ENCODE measurements around the gene ULBP3. TPM values are rescaled to one million over a fixed set of nuclear protein-coding genes. Genes with fewer than 3 reads are reported as not detected.

Gene ULBP3
- total RNA-seq, 1 donor = 11.2 TPM

DNA sequence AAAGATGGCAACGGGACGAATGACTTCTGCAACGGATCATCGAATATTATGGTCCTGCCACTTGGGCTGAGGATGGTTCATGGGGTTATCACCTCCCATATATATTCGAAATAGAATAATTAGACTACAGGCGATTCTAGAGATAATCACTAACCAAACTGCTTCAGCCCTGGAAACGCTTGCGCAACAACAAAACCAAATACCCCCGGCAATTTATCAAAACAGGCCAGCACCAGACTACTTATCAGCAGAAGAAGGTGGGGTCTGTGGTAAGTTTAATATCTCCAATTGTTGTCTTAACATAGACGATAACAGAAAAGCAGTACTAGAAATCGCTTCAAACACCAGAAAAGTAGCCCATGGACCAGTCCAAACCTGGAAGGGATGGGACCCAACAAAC, 31.0 kb upstream of the ULBP3 start:
- Histone ChIP-seq H3K4me1 (ENCODE audit: insufficient read depth, low read length) (no peaks in the 10 kb centered on the region), H4K20me1 (ENCODE audit: insufficient read depth, low read length) (no peaks in the 10 kb centered on the region), H3K36me3 (ENCODE audit: insufficient read depth, low read length) (no peaks in the 10 kb centered on the region), H3K27ac (ENCODE audit: low read depth, low read length) (no peak overlapping the region), H3K79me2 (ENCODE audit: insufficient read depth, low read length) (no peaks in the 10 kb centered on the region), H3K9me3 (ENCODE audit: low read depth, low read length) (no peaks in the 10 kb centered on the region), H3K4me3 (ENCODE audit: insufficient read depth, low read length) (no peak overlapping the region), H2AFZ (ENCODE audit: low read length) (no peak overlapping the region), H3K27me3 (ENCODE audit: insufficient read depth, low read length) (peaks cover 24% of the 10 kb centered on the region), H3K4me2 (ENCODE audit: insufficient read depth, low read length) (no peak overlapping the region)
- TF ChIP-seq, protein P1, sequence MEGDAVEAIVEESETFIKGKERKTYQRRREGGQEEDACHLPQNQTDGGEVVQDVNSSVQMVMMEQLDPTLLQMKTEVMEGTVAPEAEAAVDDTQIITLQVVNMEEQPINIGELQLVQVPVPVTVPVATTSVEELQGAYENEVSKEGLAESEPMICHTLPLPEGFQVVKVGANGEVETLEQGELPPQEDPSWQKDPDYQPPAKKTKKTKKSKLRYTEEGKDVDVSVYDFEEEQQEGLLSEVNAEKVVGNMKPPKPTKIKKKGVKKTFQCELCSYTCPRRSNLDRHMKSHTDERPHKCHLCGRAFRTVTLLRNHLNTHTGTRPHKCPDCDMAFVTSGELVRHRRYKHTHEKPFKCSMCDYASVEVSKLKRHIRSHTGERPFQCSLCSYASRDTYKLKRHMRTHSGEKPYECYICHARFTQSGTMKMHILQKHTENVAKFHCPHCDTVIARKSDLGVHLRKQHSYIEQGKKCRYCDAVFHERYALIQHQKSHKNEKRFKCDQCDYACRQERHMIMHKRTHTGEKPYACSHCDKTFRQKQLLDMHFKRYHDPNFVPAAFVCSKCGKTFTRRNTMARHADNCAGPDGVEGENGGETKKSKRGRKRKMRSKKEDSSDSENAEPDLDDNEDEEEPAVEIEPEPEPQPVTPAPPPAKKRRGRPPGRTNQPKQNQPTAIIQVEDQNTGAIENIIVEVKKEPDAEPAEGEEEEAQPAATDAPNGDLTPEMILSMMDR (IDR thresholded peaks at IDR 0.05; ENCODE audit: extremely low read depth, low read depth, low read length) = no peak
- no peak for DNase-seq (ENCODE audit: insufficient read length, low spot score, missing footprints)

DNA sequence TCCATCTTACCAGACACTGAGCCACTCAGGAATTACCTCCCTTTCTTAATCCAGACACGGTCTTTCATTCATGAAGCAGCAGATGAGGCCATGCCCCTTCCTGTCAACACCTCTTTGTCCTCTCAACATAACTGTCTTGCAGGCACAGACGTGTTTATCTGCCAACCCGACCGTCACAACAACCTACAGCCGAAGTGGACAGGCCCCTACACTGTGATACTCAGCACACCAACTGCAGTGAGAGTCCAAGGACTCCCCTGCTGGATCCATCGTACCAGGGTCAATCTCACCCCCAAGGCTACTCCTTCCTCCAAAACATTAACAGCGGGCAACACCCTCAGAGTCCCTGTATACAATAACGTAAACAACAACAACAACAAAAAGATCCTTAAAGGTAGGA, 30.6 kb upstream of the ULBP3 start:
- no peak overlapping the region for H3K4me3 ChIP-seq (ENCODE audit: insufficient read depth, low read length)
- DNase-seq (ENCODE audit: insufficient read length, low spot score, missing footprints) = no peak
- H3K27ac ChIP-seq (ENCODE audit: low read depth, low read length) = no peak overlapping the region
- H3K4me1 ChIP-seq (ENCODE audit: insufficient read depth, low read length) = no peaks in the 10 kb centered on the region
- H3K79me2 ChIP-seq (ENCODE audit: insufficient read depth, low read length) = no peaks in the 10 kb centered on the region
- H2AFZ ChIP-seq (ENCODE audit: low read length) = no peak overlapping the region
- no peaks in the 10 kb centered on the region for H3K9me3 ChIP-seq (ENCODE audit: low read depth, low read length)
- TF ChIP-seq, protein P1 (IDR thresholded peaks at IDR 0.05; ENCODE audit: extremely low read depth, low read depth, low read length) = no peak
- no peaks in the 10 kb centered on the region for H4K20me1 ChIP-seq (ENCODE audit: insufficient read depth, low read length)
- peaks cover 28% of the 10 kb centered on the region for H3K27me3 ChIP-seq (ENCODE audit: insufficient read depth, low read length)
- no peak overlapping the region for H3K4me2 ChIP-seq (ENCODE audit: insufficient read depth, low read length)
- H3K36me3 ChIP-seq (ENCODE audit: insufficient read depth, low read length) = no peaks in the 10 kb centered on the region

DNA sequence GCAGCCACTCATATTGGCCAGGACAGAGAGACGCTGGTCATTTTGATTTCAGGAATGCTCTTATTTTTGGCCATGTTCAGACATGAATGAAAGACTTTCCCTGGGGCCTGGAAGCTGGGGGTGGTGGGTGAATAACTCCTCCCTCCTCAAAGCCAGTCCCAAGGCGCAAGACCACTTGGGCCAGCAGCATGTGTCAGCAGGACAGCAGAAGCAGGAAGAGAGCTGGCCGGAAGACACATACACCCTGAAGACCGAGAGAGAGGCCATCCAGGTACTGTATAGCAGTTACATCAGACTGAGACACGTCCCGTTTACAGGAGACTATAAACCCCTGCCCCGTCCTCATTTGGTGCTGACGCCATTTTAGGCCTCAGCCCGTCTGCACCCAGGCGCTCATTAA, 29.2 kb upstream of the ULBP3 start:
- no peak for DNase-seq (ENCODE audit: insufficient read length, low spot score, missing footprints)

DNA sequence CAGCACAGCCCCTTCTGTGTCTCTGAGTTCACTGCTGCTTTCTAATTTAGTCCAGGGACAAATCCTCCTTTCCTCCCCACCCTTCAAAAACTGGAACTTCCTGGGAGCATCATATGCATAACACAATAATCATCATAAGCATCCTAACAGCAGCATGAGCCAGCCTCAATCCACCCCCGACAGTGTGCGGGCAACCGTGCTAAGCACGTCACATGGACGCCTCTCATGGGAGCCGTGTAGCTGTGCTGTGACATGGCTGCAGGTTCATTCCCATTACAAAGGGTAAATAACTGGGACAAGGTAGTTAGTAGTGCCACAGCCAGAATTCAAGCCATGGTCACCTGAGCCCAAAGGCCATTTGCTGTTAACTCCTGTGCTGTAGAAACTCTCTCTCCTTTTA, 24.5 kb upstream of the ULBP3 start:
- Histone ChIP-seq H3K9me3 (ENCODE audit: low read depth, low read length) (no peaks in the 10 kb centered on the region), H3K4me1 (ENCODE audit: insufficient read depth, low read length) (peaks cover 8% of the 10 kb centered on the region), H2AFZ (ENCODE audit: low read length) (peak overlapping the region; percentile 14), H3K4me3 (ENCODE audit: insufficient read depth, low read length) (no peak overlapping the region), H4K20me1 (ENCODE audit: insufficient read depth, low read length) (no peaks in the 10 kb centered on the region), H3K36me3 (ENCODE audit: insufficient read depth, low read length) (no peaks in the 10 kb centered on the region), H3K4me2 (ENCODE audit: insufficient read depth, low read length) (peak overlapping the region; percentile 23), H3K79me2 (ENCODE audit: insufficient read depth, low read length) (no peaks in the 10 kb centered on the region), H3K27ac (ENCODE audit: low read depth, low read length) (no peak overlapping the region), H3K27me3 (ENCODE audit: insufficient read depth, low read length) (peaks cover 60% of the 10 kb centered on the region)
- DNase-seq (ENCODE audit: insufficient read length, low spot score, missing footprints) = no peak
- TF ChIP-seq, protein P1 (IDR thresholded peaks at IDR 0.05; ENCODE audit: extremely low read depth, low read depth, low read length) = no peak

More for the DNA sequence above, 29.2 kb upstream of the ULBP3 start:
- no peaks in the 10 kb centered on the region for H3K9me3 ChIP-seq (ENCODE audit: low read depth, low read length)
- H3K4me3 ChIP-seq (ENCODE audit: insufficient read depth, low read length) = no peak overlapping the region
- no peaks in the 10 kb centered on the region for H3K79me2 ChIP-seq (ENCODE audit: insufficient read depth, low read length)
- H3K4me1 ChIP-seq (ENCODE audit: insufficient read depth, low read length) = peaks cover 8% of the 10 kb centered on the region
- TF ChIP-seq, protein P1 (IDR thresholded peaks at IDR 0.05; ENCODE audit: extremely low read depth, low read depth, low read length) = no peak
- H2AFZ ChIP-seq (ENCODE audit: low read length) = no peak overlapping the region
- no peak overlapping the region for H3K4me2 ChIP-seq (ENCODE audit: insufficient read depth, low read length)
- H3K27ac ChIP-seq (ENCODE audit: low read depth, low read length) = no peak overlapping the region
- H3K27me3 ChIP-seq (ENCODE audit: insufficient read depth, low read length) = peaks cover 30% of the 10 kb centered on the region
- no peaks in the 10 kb centered on the region for H3K36me3 ChIP-seq (ENCODE audit: insufficient read depth, low read length)
- no peaks in the 10 kb centered on the region for H4K20me1 ChIP-seq (ENCODE audit: insufficient read depth, low read length)
